ENCODE measurements around the gene KDSR.

- TF ChIP-seq CTCF (conservative IDR thresholded peaks at IDR 0.05; ENCODE audit: low read depth, low read length) = no peak
- no peak for TF ChIP-seq EZH2 (IDR thresholded peaks at IDR 0.05; ENCODE audit: borderline replicate concordance, low read depth, low read length, poor library complexity, severe bottlenecking)
These were observed 50.1 kb downstream of the KDSR start for GRCh38 chr18:63316612-63317555.
